K562 (cell line): Measurements from ENCODE around the gene THAP4.

Source experiments
- TAF7 ChIP-seq: fragments of 450-650 bp; IDR thresholded peaks from 2 replicates; pipeline ENCODE4 v1.6.1; 2016; ENCODE audit warnings: missing genetic modification characterization, missing compliant biosample characterization
- TF ChIP-seq, protein P1 (sequence below), 3 experiments: IDR thresholded peaks in 2 of 3; conservative IDR thresholded peaks in 1 of 3; 2 replicates each; pipeline ENCODE4 v1.5.1; 2011 to 2012; ENCODE audit warnings: low read length in 3 of 3, mild to moderate bottlenecking in 3 of 3, control low read depth in 2 of 3, improper control_type of control experiment in 1 of 3, inconsistent platforms in 1 of 3, low read depth in 1 of 3, mixed read lengths in 1 of 3, moderate library complexity in 1 of 3; ENCODE audit not compliant: insufficient read depth in 2 of 3
- TF ChIP-seq, protein P2 (sequence below): sonication (generic); formaldehyde crosslinking; IDR thresholded peaks from 2 replicates; pipeline ENCODE4 v1.9.0; 2022; ENCODE audit warnings: mild to moderate bottlenecking, missing genetic modification reagents

DNA sequence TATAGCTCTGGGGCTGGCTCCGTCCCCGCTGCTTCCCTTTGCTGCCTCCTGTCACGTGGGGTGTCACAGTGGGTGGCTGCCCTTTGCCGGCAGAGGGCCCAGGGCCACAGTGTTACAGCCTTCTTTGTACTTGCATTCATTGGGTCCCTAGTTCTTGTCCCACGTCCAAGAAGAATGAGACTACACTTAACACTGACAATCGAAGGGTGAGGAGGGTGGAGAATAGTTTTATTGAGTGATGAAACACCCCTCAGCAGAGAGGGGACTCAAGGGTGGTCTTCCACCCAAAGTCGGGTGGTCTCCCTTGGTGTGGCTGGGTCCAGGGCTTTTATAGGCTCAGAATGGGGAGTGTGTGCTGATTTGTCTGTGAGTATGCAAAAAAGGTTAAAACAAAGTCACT is 2.4 kb upstream of the THAP4 start:
- TF ChIP-seq, protein P1, sequence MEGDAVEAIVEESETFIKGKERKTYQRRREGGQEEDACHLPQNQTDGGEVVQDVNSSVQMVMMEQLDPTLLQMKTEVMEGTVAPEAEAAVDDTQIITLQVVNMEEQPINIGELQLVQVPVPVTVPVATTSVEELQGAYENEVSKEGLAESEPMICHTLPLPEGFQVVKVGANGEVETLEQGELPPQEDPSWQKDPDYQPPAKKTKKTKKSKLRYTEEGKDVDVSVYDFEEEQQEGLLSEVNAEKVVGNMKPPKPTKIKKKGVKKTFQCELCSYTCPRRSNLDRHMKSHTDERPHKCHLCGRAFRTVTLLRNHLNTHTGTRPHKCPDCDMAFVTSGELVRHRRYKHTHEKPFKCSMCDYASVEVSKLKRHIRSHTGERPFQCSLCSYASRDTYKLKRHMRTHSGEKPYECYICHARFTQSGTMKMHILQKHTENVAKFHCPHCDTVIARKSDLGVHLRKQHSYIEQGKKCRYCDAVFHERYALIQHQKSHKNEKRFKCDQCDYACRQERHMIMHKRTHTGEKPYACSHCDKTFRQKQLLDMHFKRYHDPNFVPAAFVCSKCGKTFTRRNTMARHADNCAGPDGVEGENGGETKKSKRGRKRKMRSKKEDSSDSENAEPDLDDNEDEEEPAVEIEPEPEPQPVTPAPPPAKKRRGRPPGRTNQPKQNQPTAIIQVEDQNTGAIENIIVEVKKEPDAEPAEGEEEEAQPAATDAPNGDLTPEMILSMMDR (IDR thresholded peaks at IDR 0.05 in 2 of 3, conservative IDR thresholded peaks at IDR 0.05 in 1 of 3; ENCODE audit: insufficient read depth in 2 of 3, low read depth in 1 of 3, low read length in 3 of 3), result no peak
- no peak for TF ChIP-seq TAF7
- TF ChIP-seq, protein P2, sequence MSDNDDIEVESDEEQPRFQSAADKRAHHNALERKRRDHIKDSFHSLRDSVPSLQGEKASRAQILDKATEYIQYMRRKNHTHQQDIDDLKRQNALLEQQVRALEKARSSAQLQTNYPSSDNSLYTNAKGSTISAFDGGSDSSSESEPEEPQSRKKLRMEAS (CRISPR knock-in tag), result no peak
